GM19467 (cell line): Measurements from ENCODE around the gene DNMT3A.

ENCODE experiments used
- ATAC-seq: cut with Tn5 transposase; IDR thresholded peaks from one replicate; pipeline ENCODE4 v1.9.1; 2021; ENCODE audit warnings: mild to moderate bottlenecking, moderate library complexity; ENCODE audit not compliant: unreplicated experiment

DNMT3A gene

GRCh38 chr2:25307949-25308557 is 33.7 kb downstream of the DNMT3A start:
- ATAC-seq: no peak

- ATAC-seq: no peak
These were observed 34.9 kb downstream of the DNMT3A start for GRCh38 chr2:25306777-25307368.

- no peak for ATAC-seq
These were observed 36.0 kb downstream of the DNMT3A start for GRCh38 chr2:25305775-25306174.

GRCh38 chr2:25304826-25305596 is 36.7 kb downstream of the DNMT3A start:
- no peak for ATAC-seq

- ATAC-seq: no peak
These were observed 37.4 kb downstream of the DNMT3A start for GRCh38 chr2:25304321-25304720.

- no peak for ATAC-seq
These were observed 38.0 kb downstream of the DNMT3A start for GRCh38 chr2:25303633-25304236.

GRCh38 chr2:25302758-25303375 is 38.9 kb downstream of the DNMT3A start:
- no peak for ATAC-seq

- ATAC-seq: peak; percentile 95
These were observed 40.0 kb downstream of the DNMT3A start for GRCh38 chr2:25301453-25302352.

GRCh38 chr2:25300001-25300400 is 41.7 kb downstream of the DNMT3A start:
- ATAC-seq: no peak

- no peak for ATAC-seq
These were observed 42.8 kb downstream of the DNMT3A start for GRCh38 chr2:25298776-25299431.

- no peak for ATAC-seq
These were observed 44.0 kb downstream of the DNMT3A start for GRCh38 chr2:25297738-25298137.

- no peak for ATAC-seq
These were observed 46.1 kb downstream of the DNMT3A start for GRCh38 chr2:25295621-25296020.

GRCh38 chr2:25294573-25295462 is 46.9 kb downstream of the DNMT3A start:
- peak; percentile 82 for ATAC-seq

- ATAC-seq: no peak
These were observed 47.7 kb downstream of the DNMT3A start for GRCh38 chr2:25293958-25294562.

GRCh38 chr2:25293145-25293544 is 48.6 kb downstream of the DNMT3A start:
- no peak for ATAC-seq

- ATAC-seq: no peak
These were observed 49.3 kb downstream of the DNMT3A start for GRCh38 chr2:25292408-25292807.

- ATAC-seq: no peak
These were observed 50.8 kb downstream of the DNMT3A start for GRCh38 chr2:25290811-25291495.
